SK-N-MC (cell line): Measurements from ENCODE around the gene GDA.

Source experiments
- DNase-seq: peaks from one replicate; pipeline ENCODE4 v3.0.0-alpha.2; 2011; ENCODE audit warnings: low read depth, low spot score
- H3K27ac ChIP-seq: fragments of 200-600 bp; sonication (generic); 2 replicates; pipeline ENCODE4 v1.5.1; 2016; ENCODE audit warnings: mixed run types
- H3K36me3 ChIP-seq: fragments of 200-600 bp; sonication (generic); 2 replicates; pipeline ENCODE4 v1.6.1; 2017; ENCODE audit warnings: antibody characterized with exemption, low read length, mixed read lengths; ENCODE audit not compliant: insufficient read depth
- H3K4me3 ChIP-seq: fragments of 200-600 bp; sonication (generic); 2 replicates; pipeline ENCODE4 v1.5.1; 2016
- H3K9ac ChIP-seq: fragments of 200-600 bp; sonication (generic); 2 replicates; pipeline ENCODE4 v1.8.0; 2017; ENCODE audit warnings: mixed run types, mixed read lengths; ENCODE audit not compliant: insufficient read length
- H3K9me3 ChIP-seq: fragments of 200-600 bp; sonication (generic); 2 replicates; pipeline ENCODE4 v1.6.1; 2017; ENCODE audit warnings: low read depth, mild to moderate bottlenecking, antibody characterized with exemption, low read length, moderate library complexity, mixed read lengths
- EZH2 ChIP-seq: fragments of 200-600 bp; sonication (generic); IDR thresholded peaks from one replicate; pipeline ENCODE4 v1.6.1; 2017; ENCODE audit warnings: antibody characterized with exemption
- FOXP2 ChIP-seq: optimal IDR thresholded peaks from 2 replicates; pipeline ENCODE3; 2011; ENCODE audit warnings: mild to moderate bottlenecking, moderate library complexity; ENCODE audit not compliant: insufficient read depth; ENCODE audit errors: extremely low read length, control extremely low read depth
- POLR2AphosphoS5 ChIP-seq: IDR thresholded peaks from 2 replicates; pipeline ENCODE4 v1.6.1; 2012; ENCODE audit warnings: mild to moderate bottlenecking, low read depth, low read length, borderline replicate concordance

Gene GDA

GRCh38 chr9:72158680-72159079 is 9.4 kb downstream of the GDA start:
- H3K9me3 ChIP-seq: no peaks in the 10 kb centered on the region
- no peak for DNase-seq
- no peaks in the 10 kb centered on the region for H3K36me3 ChIP-seq
- H3K9ac ChIP-seq: no peak overlapping the region
- H3K27ac ChIP-seq: no peak overlapping the region
- TF ChIP-seq FOXP2: no peak
- TF ChIP-seq POLR2AphosphoS5: no peak
- no peak for TF ChIP-seq EZH2
- no peak overlapping the region for H3K4me3 ChIP-seq

- H3K9ac ChIP-seq: no peak overlapping the region
These were observed 11.3 kb downstream of the GDA start for GRCh38 chr9:72160446-72161123.

GRCh38 chr9:72165326-72165725 is 16.1 kb downstream of the GDA start:
- no peaks in the 10 kb centered on the region for H3K9me3 ChIP-seq
- no peak overlapping the region for H3K4me3 ChIP-seq
- TF ChIP-seq POLR2AphosphoS5: no peak
- no peak for TF ChIP-seq FOXP2
- no peak for TF ChIP-seq EZH2
- no peaks in the 10 kb centered on the region for H3K36me3 ChIP-seq
- DNase-seq: no peak
- H3K9ac ChIP-seq: no peak overlapping the region
- no peak overlapping the region for H3K27ac ChIP-seq

More at GRCh38 chr9:72160446-72161123, 11.3 kb downstream of the GDA start:
- H3K27ac ChIP-seq: no peak overlapping the region
- TF ChIP-seq FOXP2 (no peak), EZH2 (no peak), POLR2AphosphoS5 (no peak)
- H3K4me3 ChIP-seq: no peak overlapping the region
- no peak for DNase-seq
- H3K9me3 ChIP-seq: no peaks in the 10 kb centered on the region
- H3K36me3 ChIP-seq: no peaks in the 10 kb centered on the region

- TF ChIP-seq EZH2 (no peak), POLR2AphosphoS5 (no peak), FOXP2 (no peak)
- H3K4me3 ChIP-seq: no peak overlapping the region
- no peak overlapping the region for H3K27ac ChIP-seq
- no peaks in the 10 kb centered on the region for H3K9me3 ChIP-seq
- no peaks in the 10 kb centered on the region for H3K36me3 ChIP-seq
- DNase-seq: no peak
- no peak overlapping the region for H3K9ac ChIP-seq
These were observed 16.7 kb downstream of the GDA start for GRCh38 chr9:72165821-72166547.

GRCh38 chr9:72168075-72168474 is 18.8 kb downstream of the GDA start:
- Histone ChIP-seq H3K27ac (no peak overlapping the region), H3K9ac (no peak overlapping the region), H3K36me3 (no peaks in the 10 kb centered on the region), H3K9me3 (no peaks in the 10 kb centered on the region), H3K4me3 (no peak overlapping the region)
- TF ChIP-seq POLR2AphosphoS5: no peak
- TF ChIP-seq FOXP2: no peak
- TF ChIP-seq EZH2: no peak
- DNase-seq: no peak

- H3K9me3 ChIP-seq: no peaks in the 10 kb centered on the region
- no peak overlapping the region for H3K4me3 ChIP-seq
- H3K27ac ChIP-seq: no peak overlapping the region
- no peaks in the 10 kb centered on the region for H3K36me3 ChIP-seq
- DNase-seq: no peak
- no peak for TF ChIP-seq FOXP2
- TF ChIP-seq EZH2: no peak
- no peak for TF ChIP-seq POLR2AphosphoS5
- no peak overlapping the region for H3K9ac ChIP-seq
These were observed 19.9 kb downstream of the GDA start for GRCh38 chr9:72169178-72169577.

- Histone ChIP-seq H3K27ac (no peak overlapping the region), H3K36me3 (no peaks in the 10 kb centered on the region), H3K4me3 (no peak overlapping the region), H3K9ac (no peak overlapping the region), H3K9me3 (no peaks in the 10 kb centered on the region)
- DNase-seq: no peak
- TF ChIP-seq POLR2AphosphoS5: no peak
These were observed 23.8 kb downstream of the GDA start for GRCh38 chr9:72173080-72173479.

- TF ChIP-seq EZH2 (no peak), FOXP2 (no peak), POLR2AphosphoS5 (no peak)
- no peak overlapping the region for H3K27ac ChIP-seq
- no peaks in the 10 kb centered on the region for H3K36me3 ChIP-seq
- DNase-seq: no peak
- no peaks in the 10 kb centered on the region; the same call in 1 of the 2 replicates for H3K9me3 ChIP-seq
- H3K9ac ChIP-seq: no peak overlapping the region
- no peak overlapping the region for H3K4me3 ChIP-seq
These were observed 36.3 kb downstream of the GDA start for GRCh38 chr9:72185561-72185960.
